ENCODE measurements around the gene PLA2G4B. TPM values are rescaled to one million over a fixed set of nuclear protein-coding genes. Genes with fewer than 3 reads are reported as not detected.

PLA2G4B gene
- total RNA-seq, 4 donors from 2014 or later = 6.2 to 13.0 (median 8.6) TPM

DNA sequence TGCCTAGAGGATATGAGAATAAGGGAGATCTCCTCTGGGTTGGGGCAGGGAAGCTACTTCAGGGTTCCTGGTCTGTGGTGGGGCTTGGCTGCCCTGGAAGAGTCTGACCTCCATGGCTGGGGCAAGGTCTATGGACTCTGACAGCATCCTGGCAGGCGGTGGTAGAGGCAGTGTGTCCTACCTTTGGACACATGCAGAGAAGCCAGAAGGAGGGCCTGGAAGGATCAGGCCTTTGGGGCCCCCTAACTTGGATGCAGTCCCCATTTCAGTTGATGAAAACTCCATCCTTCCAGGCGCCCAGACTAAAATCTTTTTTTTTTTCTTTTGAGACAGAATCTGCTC lies 44.8 kb downstream of the PLA2G4B start:
- TF ChIP-seq POLR2A (IDR thresholded peaks at IDR 0.05) = no peak
- TF ChIP-seq, protein P1, sequence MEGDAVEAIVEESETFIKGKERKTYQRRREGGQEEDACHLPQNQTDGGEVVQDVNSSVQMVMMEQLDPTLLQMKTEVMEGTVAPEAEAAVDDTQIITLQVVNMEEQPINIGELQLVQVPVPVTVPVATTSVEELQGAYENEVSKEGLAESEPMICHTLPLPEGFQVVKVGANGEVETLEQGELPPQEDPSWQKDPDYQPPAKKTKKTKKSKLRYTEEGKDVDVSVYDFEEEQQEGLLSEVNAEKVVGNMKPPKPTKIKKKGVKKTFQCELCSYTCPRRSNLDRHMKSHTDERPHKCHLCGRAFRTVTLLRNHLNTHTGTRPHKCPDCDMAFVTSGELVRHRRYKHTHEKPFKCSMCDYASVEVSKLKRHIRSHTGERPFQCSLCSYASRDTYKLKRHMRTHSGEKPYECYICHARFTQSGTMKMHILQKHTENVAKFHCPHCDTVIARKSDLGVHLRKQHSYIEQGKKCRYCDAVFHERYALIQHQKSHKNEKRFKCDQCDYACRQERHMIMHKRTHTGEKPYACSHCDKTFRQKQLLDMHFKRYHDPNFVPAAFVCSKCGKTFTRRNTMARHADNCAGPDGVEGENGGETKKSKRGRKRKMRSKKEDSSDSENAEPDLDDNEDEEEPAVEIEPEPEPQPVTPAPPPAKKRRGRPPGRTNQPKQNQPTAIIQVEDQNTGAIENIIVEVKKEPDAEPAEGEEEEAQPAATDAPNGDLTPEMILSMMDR (IDR thresholded peaks at IDR 0.05) = no peak
- DNase-seq = no peak
- no peak overlapping the region for H3K27ac ChIP-seq
- H3K4me3 ChIP-seq (replicated peaks in 1 of 3) = no peak overlapping the region
- intact Hi-C loops (cut with DNase I) = no loop called here
- no peaks in the 10 kb centered on the region for H3K27me3 ChIP-seq
- H3K9me3 ChIP-seq = no peaks in the 10 kb centered on the region
- H3K4me1 ChIP-seq = peaks cover 17 to 25% of the 10 kb centered on the region in 2 donors
- no peaks in the 10 kb centered on the region for H3K36me3 ChIP-seq
- 95% methylated on average over 2 of the region's 2 CpGs for WGBS, 2 donors

DNA sequence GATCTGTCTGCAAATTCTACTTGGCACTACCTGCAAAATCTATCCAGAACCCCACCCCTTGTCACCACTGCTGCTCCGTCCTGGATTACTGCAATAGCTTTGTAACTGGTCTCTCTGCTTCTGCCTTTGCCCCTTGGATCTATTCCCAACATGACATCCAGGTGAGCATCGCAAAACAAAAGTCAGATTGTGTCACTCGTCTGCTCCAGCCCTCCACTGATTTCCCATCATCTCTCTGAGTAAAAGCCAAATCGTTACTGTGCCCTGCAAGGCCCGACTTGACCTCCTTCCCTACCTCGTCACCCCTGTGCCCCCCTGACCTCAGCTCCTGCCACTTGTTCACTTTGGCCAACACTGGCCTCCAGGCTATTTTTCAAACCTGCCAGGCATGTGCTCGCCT lies 45.8 kb downstream of the PLA2G4B start:
- intact Hi-C loops (cut with DNase I) = no loop called here
- no peak for DNase-seq
- TF ChIP-seq, protein P1 (IDR thresholded peaks at IDR 0.05) = no peak
- TF ChIP-seq POLR2A (IDR thresholded peaks at IDR 0.05) = no peak
- H3K27ac ChIP-seq = no peak overlapping the region
- H3K27me3 ChIP-seq = no peaks in the 10 kb centered on the region
- no peak overlapping the region for H3K4me3 ChIP-seq (replicated peaks in 1 of 3)
- WGBS, 2 donors = 97 to 98% methylated on average over 7 of the region's 7 CpGs
- H3K36me3 ChIP-seq = no peaks in the 10 kb centered on the region
- peaks cover 17 to 21% of the 10 kb centered on the region in 2 donors for H3K4me1 ChIP-seq
- H3K9me3 ChIP-seq = no peaks in the 10 kb centered on the region

DNA sequence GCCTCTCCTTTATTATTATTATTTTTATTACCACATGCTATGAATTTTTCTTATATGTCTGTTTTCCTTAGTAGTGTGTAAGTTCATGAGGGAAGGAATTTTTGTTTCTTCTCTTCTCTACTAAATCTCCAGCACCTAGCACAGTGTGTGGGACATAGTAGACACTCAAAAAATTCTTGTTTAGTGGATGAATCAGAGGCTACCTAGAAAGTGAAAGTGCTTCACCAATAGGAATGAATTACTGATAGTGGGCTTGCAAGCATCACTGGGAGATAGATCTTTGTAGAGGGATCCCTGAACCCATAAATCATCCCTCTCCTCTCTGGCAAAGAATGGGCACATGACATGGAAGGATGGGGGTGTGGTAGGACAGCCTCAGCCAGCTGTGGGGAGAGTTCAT lies 46.7 kb downstream of the PLA2G4B start:
- intact Hi-C loops (cut with DNase I) = no loop called here
- Histone ChIP-seq H3K4me3 (replicated peaks in 1 of 3) (no peak overlapping the region), H3K27me3 (no peaks in the 10 kb centered on the region)

GRCh38 chr15:41885841-41886240 lies 47.2 kb downstream of the PLA2G4B start:
- H3K4me3 ChIP-seq (replicated peaks in 1 of 3) = no peak overlapping the region
- intact Hi-C loops (cut with DNase I) = no loop called here
- no peak for TF ChIP-seq POLR2A (IDR thresholded peaks at IDR 0.05)
- TF ChIP-seq, protein P1 (IDR thresholded peaks at IDR 0.05) = no peak
- H3K9me3 ChIP-seq = no peaks in the 10 kb centered on the region
- peaks cover 17 to 30% of the 10 kb centered on the region in 2 donors for H3K4me1 ChIP-seq
- 97 to 100% methylated on average over 10 to 12 of the region's 14 CpGs for WGBS, 2 donors
- H3K27me3 ChIP-seq = no peaks in the 10 kb centered on the region
- no peak overlapping the region for H3K27ac ChIP-seq
- H3K36me3 ChIP-seq = no peaks in the 10 kb centered on the region
- DNase-seq = no peak

More for the DNA sequence above, 46.7 kb downstream of the PLA2G4B start:
- no peaks in the 10 kb centered on the region for H3K9me3 ChIP-seq
- no peak for TF ChIP-seq POLR2A (IDR thresholded peaks at IDR 0.05)
- TF ChIP-seq, protein P1 (IDR thresholded peaks at IDR 0.05) = no peak
- H3K36me3 ChIP-seq = no peaks in the 10 kb centered on the region
- H3K27ac ChIP-seq = no peak overlapping the region
- peaks cover 17 to 24% of the 10 kb centered on the region in 2 donors for H3K4me1 ChIP-seq
- DNase-seq = no peak

- no peak overlapping the region for H3K4me3 ChIP-seq (replicated peaks in 1 of 3)
- 91 to 94% methylated on average over 7 of the region's 7 CpGs for WGBS, 2 donors
- no peaks in the 10 kb centered on the region for H3K36me3 ChIP-seq
- TF ChIP-seq, protein P1 (IDR thresholded peaks at IDR 0.05) = no peak
- TF ChIP-seq POLR2A (IDR thresholded peaks at IDR 0.05) = no peak
- H3K27ac ChIP-seq = no peak overlapping the region
- H3K9me3 ChIP-seq = no peaks in the 10 kb centered on the region
- H3K4me1 ChIP-seq = peaks cover 15 to 31% of the 10 kb centered on the region in 2 donors
- DNase-seq = no peak
- intact Hi-C loops (cut with DNase I) = no loop called here
- no peaks in the 10 kb centered on the region for H3K27me3 ChIP-seq
These were observed 48.1 kb downstream of the PLA2G4B start for GRCh38 chr15:41886741-41887140.
